Measurements from ENCODE around the gene WWOX.

The WWOX gene

DNA sequence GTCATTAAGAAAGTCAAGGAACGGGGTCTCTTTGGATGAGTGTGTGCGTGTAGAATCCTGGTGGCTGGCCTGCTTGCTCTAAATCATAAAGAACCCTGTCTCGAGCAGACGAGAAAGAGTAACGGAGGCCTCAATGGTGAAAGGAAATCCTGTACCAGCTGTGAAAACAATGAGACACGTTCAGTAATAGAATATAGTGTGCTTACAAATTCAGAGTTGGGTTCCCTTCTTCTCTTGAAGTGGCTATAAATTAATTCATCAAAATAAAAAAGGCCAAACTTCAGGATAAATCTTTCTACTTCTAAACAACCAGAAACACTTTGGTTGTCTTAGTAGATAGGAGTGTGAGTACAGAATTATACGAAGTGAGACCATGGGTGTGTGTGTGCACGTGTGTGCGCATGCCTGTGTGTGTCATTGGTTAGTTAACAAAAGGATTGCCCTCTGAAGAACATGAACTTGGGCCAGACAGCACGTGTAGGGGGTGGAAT is 48.5 kb downstream of the WWOX start:
- no peak for DNase-seq

DNA sequence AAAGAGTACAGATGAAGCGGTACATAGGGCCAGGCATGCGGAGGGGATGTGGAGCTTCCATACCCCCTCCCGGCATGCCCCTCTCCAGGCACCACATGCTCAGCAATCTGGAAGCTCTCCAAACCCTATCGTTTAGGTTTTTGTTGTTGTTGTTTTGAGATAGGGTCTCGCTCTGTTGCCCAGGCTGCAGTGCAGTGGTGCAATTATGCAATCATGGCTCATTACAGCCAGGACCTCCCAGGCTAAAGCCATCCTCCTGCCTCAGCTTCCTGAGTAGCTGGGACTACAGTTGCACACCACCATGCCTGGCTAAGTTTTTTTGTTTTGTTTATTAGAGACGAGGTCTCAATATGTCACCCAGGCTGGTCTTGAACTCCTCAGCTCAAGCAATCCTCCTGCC is 50.8 kb downstream of the WWOX start:
- DNase-seq, result no peak

DNA sequence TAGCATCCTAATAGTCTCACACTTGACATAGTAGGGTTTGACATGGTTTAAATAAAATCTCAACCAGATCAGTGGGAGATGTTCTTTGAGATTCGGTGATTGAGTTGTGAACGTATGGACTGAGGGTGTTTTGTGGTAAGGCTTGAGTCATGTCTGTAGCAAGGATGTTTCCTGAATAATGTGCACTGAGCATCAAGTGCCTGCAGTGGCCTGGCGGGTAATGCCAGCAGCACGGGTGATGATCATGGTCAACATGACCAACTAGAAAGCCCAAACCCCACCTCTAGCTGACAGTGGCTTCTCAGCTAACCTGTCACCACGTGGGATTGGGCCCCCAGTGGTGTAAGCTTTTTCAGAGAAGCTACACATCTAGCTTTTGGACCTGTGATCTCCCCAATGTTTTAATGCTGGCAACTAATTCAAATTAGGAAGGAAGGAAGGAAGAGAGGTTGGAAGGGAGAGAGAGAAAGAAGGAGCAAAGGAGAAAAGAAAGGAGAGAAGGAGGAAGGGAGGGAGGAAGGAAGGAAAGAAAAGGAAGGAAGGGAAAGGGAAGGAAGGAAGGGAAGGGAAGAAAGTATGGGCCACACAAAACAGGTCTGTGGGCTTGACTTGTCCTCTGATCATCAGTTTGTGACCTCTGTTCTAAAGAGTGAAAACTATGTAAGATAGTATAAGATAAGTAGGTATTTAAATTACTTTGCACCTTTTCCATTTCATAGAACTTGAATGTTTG is 55.4 kb downstream of the WWOX start:
- DNase-seq, result no peak

DNA sequence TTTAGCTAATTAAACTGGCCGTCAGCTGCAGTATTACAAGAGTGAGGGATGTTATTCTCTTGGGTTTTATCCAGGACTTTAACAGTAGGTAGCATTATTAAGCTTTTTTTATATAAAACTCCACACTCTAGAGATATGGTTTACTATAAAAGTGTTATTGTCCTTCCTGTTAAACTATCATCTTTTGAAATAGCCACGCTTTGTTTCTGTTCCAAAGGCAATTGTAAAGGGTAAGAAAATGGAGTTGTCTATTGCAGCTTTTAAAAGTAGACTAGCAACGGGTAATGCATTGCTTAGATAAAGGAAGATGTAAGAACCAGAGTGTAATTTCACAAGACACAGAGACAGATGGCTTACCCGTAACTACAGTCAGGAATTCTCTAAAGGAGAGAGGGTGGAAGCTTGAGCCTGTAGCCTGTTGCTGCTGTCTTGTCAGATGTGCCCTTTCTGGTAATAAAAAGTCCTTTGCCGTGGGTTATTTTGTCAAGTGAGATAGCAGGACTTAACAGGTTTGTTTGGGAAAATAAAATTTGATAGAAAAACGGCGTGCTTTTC is 56.4 kb downstream of the WWOX start:
- DNase-seq, result no peak

DNA sequence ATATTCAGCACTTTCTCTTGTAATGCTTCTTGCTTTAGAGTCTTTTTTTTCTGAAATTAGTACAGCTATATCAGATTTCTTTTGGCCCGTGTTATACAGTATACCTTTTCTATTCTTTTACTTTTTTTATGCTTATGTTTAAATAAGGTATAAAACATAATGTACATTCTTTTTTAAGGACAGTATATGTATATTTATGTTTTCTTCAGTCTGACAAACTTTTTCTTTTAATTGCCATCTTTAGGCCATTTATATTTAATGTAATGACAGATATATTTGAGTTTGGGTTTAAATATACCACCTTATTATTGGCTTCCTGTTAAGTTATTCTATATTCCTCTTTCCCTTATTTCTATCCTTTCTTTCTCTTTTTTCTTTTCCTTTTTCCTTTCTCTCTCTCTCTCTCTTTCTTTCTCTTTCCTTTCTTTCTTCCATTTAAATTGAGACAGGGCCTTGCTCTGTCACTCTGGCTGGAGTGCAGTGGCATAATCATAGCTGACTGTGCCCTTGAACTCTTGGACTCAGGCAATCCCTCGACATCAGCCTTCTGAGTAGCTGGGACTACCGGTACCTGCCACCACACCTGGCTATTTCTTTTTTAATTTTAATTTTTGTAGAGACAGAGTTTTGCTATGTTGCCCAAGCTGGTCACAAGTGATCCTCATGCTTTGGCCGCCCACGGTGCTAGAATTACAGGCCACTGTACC is 61.7 kb downstream of the WWOX start:
- DNase-seq, result no peak

DNA sequence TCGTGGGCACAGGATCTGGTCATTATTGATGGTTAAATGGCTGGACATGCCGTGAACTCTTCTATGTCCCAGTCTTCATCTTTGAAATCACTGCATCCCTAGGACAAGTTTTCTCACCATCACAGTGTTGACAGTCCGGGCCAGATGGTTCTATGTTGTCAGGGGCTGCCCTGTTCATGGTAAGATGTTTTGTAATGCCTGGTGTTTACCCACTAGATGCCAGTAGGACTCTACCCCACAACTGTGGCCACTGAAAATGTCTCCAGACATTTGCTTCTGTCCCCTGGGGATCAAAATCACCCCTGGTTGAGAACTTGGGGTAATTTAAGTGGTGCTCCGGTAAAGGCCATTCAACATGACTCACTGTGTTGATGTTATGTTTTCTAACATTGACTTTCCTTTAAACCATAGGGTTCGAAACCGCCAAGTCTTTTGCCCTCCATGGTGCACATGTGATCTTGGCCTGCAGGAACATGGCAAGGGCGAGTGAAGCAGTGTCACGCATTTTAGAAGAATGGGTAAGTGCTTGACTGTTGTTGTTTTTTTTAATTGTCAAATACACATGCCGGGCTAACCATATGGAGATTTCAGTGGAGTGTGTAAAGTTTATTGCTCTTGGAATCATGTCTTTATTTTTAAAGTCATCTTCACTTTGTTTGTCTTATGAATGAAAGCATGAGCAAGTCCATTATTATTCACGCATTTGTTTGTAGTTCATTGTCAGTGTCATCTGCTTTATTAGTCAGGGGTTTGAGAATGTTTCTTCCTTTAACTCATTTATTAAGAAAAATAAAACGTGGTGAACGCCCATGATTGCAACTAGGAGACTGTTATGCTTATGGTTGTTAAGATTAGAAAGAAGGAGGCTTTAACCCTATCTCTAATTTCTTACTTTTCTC is 64.6 kb downstream of the WWOX start:
- DNase-seq, result no peak

DNA sequence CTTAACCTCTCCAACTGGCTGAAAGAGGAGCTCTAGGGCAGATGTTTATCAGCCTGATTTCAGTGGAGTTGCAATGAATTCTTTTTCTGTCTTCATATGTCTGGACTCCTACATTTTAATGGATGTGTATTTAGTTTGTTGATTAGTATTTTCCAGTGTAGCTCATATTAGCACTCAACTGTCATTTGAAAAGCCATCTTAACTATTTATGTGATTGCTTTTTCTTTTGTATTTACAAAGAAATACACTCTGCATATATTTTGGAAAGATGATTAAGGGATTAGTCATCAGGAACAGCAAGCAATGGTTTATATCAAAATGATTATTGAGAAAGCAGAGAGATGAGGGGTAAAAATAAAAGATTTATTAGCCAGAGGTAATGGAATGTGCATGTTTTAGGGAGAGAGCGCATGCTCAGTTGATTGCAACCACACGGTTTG is 71.1 kb downstream of the WWOX start:
- DNase-seq, result no peak

DNA sequence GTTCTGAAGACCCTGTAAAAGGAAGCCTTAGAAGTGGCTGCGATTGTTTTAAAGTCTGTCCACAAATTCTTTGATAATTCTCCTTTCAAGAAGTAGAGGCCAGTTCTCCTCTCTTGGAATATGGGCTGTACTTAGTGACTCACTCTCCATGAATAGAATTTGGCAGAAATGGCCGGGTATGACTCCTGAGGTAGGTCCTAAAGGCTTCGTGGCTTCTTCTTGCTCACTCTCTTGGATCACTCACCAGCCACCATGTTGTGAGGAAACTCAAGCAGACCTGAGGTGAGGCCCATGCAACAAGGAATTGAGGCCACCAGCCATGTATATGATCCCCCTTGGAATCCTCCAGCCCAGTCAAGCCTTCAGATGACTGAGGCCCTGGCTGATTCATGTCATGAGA is 75.8 kb downstream of the WWOX start:
- DNase-seq, result no peak

DNA sequence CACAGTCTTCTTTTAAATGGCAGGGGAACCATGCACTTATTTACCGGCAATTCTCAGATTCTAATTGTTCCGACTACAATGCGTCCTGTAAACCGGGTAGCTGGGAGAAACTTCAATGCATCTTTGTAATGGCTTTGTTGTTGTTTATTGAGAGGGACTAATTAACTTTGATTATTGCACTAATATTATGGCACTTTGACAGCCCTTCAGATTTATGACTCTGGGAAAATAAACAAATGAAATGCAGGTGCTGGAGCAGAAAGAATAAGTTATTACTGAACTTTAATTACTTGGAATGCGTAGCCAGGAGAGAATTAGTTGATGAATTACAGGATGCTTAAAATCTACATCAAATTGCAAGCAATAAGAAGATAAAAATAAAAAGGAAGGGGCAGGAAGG is 77.0 kb downstream of the WWOX start:
- DNase-seq, result no peak

DNA sequence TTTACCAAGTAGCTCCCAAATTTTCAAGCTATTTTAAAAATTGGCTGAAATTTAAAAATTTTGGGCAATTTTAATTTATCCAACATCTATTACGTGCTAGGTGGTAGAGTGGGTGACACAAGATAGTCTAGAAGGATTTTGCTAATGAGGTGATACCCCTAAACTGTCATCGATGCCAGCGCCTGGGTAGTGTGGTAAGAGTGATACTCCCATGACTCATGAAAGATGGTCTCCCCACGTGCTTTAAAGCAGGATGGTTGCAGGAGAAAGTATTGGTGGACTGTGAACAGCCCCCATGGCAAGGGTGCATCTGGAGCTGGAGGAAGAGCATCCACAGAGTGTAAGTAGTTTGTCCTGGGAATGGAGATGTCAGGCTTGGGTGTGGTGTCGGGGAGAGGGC is 77.8 kb downstream of the WWOX start:
- no peak for DNase-seq

DNA sequence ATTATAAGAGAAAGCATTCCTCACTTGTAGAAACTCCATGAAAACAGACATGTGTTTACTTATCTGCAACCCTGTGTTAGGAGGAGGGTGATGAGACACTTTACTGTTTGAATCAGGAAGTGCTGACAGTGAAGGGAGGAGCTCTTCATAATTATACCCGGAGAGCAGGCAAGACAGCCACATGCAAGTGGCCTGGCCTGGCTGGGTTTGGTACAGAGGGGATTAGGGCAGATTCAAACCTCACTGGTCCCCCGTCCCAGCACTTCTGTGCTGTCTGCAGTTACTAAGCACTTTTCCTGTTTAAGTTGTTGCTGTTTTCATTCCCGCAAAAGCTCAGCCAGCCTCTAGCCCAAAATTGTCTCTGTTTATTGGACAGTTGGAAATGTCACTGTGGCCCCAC is 78.5 kb downstream of the WWOX start:
- DNase-seq, result no peak

DNA sequence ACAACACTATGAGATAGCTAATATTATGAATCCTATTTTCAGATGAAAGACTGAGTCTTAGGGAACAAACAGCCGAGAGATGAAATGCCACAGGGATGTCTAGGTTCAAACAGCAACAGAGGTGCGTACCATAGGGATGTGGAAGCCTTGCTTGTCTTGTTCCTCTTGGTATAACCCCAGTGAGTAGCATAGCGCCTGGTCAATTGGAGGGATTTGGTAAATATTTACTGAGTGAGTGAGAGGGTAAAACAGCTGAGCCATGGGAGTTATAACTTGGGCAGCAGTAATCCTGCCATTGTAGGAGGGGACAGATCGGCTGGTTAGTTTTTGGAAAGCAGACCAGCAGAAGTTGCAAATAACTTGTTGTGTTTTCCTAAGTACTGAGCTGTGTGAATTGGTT is 80.2 kb downstream of the WWOX start:
- DNase-seq, result no peak

DNA sequence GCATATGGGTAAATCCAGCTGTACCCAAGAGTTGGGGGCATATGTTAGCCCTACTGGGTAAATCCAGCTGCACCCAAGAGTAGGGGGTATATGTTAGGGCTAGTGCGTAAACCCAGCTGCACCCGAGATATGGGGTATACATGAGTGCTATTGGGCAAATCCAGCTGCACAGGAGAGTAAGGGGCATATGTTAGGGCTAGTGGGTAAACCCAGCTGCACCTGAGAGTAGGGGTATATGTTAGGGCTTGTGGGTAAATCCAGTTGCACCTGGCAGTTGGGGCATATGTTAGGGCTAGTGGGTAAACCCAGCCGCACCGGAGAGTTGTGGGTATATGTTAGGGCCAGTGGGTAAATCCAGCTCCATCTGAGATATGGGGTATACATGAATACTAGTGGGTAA is 80.9 kb downstream of the WWOX start:
- no peak for DNase-seq

DNA sequence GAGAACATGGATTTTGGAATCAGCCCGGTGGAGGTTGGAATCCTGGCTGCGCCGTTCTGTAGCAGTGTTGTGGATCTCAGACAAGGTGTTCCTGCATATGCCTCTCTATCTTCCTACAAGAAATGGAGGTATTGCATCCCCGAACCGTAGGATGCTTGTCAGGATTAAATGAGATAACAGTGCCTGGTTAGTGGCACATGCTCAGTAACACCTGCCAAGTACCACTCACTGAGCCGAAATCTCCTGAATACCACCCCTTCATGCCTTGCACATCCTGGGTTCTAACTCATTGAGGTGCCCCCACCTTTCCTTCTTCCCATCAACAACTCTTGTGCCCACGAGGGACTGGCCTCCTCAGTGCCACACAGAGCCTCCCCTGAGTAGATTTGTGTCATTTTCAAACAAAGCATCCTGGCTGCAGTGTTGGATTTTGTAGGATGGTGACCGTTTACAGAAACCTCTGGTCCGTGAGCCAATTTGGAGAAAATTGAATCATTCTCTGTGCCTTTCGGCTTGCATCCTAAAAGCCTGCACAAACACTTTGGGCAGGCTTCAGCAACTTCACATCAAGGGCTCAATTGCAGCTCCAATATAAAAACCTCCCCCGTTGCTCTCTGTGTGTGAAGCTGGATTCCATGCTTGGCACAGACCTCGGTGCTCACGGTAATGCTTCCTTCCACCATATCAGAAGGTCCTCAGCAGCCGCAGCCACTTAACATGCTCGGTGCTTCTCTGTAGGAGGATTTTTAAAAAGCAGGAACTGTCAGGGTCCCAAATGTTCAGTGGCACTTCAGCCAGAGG is 84.2 kb downstream of the WWOX start:
- no peak for DNase-seq

DNA sequence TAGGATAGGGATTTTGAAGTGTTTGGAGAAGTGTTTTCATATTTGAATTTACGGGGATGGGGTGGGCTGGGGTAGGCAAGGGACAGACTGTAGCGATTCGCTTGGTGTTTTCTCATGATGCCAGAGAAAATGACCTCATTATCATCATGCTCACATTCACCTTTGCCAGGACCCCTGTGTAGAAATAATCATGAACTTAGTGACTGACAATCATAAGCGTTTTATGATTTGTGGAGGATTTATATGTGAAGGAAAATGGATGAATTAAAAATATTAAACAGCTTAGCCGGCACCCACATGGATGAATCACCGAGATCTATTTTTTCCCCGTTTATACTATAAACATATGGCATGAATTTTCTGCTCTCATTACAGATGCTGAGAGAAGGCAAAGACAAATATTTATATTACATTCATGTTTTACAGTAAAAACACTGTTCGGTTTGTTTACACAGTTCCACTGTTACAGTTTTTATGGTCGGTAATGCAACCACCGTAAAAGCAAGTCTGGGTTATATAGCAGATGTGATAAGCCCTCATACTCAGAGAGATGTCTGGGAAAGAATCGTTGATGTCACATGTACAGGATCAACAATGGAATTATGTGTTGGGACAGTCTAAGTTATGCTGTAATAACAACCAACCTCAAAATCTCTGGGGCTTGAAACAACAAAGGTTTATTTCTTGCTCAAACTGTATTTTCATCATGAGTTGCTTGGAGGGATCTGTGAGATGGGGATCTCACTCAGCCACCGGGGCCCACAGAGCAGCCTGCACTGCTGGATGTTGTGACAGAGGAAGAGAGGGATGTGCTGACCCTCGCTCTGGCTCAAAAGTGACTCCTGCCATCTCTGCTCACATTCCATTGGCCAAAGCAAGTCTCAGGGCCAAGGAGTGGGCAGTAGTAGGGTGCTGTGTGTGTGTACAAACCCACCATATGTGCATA is 85.1 kb downstream of the WWOX start:
- DNase-seq, result no peak

DNA sequence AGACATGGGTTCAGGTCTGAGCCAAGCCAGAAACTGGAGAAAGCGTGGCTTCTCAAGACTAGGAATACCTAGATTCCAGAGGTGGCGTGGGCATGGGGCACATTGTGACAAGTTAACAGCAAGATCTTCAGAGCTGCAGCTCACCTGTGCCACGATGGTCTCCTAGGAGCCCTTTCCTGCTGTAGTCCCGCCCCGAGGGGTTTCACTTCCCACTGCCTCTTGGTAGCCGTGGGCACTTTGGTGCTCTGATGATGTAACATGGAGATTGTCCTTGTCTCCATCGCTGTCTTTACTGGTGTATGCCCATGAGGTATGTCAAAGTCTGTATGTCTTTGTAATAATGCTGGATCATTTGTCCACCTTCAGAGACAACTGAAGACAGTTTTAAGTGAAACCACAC is 89.7 kb downstream of the WWOX start:
- DNase-seq, result no peak

DNA sequence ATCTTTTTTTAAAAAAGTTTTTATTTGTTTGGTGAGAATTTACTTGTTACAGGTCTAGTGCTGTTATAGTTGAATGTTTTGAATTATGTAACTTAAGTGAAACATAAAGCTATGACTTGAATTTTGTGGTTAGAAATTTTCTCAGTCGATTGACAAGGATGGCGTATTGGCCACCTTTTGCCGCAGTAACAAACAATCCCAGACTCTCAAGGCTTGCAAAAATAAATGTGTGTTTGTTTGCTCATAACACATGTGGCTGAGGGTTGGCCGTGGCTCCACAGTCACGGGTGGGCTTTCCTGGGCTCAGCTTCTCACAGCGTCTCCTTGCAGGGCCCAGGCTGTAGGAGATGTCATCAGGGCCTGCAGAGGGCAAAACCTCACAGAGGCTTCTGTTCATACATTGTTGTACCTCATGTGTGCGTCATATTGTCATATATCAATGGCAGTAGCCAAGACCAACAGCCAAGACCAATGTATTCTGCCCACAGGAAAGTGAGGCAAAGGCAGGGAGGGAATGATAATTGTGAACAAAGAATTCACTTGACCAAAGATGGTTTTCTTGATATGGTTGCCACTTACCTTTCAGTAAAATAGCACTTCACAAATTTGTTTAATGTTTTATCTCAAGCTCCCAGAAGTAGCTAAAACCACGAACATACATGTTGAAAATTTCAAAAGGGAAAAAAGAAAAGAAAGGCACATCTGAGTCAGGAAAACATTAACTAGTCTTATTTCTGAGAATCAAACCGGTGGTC is 93.5 kb downstream of the WWOX start:
- DNase-seq, result no peak

DNA sequence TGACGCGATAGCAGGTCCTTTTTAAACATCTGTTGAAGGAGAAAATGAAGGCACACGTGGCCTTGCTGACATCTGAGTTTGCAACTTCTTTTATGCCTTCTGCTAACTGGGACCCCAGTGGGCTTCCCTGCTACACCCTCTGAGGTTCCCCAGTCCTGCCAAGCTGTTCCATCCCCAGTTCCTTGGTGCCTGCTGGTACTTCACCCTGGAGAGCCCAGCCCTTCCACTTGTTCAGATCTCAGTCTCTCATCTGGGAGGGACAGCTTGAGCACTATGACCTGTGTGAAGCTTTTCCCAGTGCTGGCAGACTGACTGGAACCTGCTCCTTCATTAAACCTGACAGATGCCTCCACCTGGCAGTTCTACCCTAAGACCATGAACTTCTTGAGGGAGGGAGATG is 95.5 kb downstream of the WWOX start:
- DNase-seq, result no peak

DNA sequence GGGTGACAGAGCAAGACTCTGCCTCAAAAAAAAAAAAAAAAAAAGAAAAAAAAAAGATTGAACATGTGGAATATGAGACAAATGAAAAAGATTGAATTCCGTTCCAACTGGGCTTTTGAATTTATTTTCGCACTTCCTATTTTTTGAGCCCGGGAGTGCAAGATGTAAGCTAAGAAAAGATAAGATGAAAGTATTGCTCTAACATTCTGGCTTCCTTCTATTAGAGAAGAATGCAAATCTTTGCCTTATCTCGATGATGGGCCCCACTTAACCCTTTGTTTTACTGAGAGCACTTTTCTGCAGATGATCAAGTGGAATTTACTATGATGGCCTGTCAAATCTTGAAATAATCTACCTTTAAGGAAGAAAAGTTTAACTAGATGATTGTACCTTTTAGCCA is 96.3 kb downstream of the WWOX start:
- DNase-seq, result no peak

DNA sequence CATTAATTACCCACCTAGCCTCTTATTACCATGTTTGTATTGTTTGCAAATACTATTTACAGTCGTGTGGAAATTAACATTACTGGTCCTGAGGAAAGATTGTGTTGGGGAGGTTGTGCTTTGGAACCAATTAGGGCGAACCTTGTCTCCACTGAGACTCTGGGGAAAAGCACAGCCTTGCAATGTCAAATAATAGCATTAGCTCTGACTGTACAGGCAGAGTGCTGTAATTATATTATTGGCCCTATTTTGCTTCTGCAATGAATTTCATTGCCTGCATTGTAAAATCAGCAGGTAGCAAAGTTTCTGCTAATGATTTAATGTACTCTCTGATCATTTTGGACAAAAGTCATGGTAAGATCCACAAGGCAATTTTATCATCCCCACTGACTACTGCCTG is 97.0 kb downstream of the WWOX start:
- DNase-seq, result no peak
